Measurements from ENCODE around the gene CHRM3. TPM values are rescaled to one million over a fixed set of nuclear protein-coding genes. Genes with fewer than 3 reads are reported as not detected.

CHRM3 gene
- total and polyA plus RNA-seq, 12 donors: 0.05 to 0.68 (median 0.20) TPM; not detected in 2

- DNase-seq (no peak), ATAC-seq (no peak)
- TF ChIP-seq CTCF (IDR thresholded peaks at IDR 0.05): no peak
- H3K27me3 ChIP-seq: peaks cover 0 to 44% (median 41%) of the 10 kb centered on the region in 7 donors
- no peak overlapping the region for H3K27ac ChIP-seq
- intact Hi-C loops (cut with DNase I): no loop called here
- peaks cover 0 to 15% (median 12%) of the 10 kb centered on the region in 9 donors for H3K4me1 ChIP-seq
- no peak overlapping the region for H3K4me3 ChIP-seq
- WGBS, 2 donors: 79 to 87% methylated on average over 5 of the region's 5 CpGs
- H3K36me3 ChIP-seq: no peaks in the 10 kb centered on the region
- H3K9me3 ChIP-seq: no peaks in the 10 kb centered on the region
Observed at GRCh38 chr1:239382666-239383065, 3.7 kb upstream of the CHRM3 start.

GRCh38 chr1:239383714-239384113, 2.7 kb upstream of the CHRM3 start:
- Histone ChIP-seq H3K4me1 (peaks cover 0 to 22% (median 13%) of the 10 kb centered on the region in 9 donors), H3K27me3 (peaks cover 0 to 55% (median 51%) of the 10 kb centered on the region in 7 donors), H3K27ac (no peak overlapping the region), H3K36me3 (no peaks in the 10 kb centered on the region), H3K9me3 (no peaks in the 10 kb centered on the region), H3K4me3 (no peak overlapping the region)
- ATAC-seq: no peak
- DNase-seq: no peak
- intact Hi-C loops (cut with DNase I): no loop called here
- TF ChIP-seq CTCF (IDR thresholded peaks at IDR 0.05): no peak
- WGBS, 2 donors: 67 to 78% methylated on average over 3 of the region's 3 CpGs

- H3K27ac ChIP-seq: no peak overlapping the region
- intact Hi-C loops (cut with DNase I): no loop called here
- DNase-seq (no peak), ATAC-seq (no peak)
- H3K4me1 ChIP-seq: peaks cover 0 to 22% (median 13%) of the 10 kb centered on the region in 9 donors
- no peak for TF ChIP-seq CTCF (IDR thresholded peaks at IDR 0.05)
- 1% methylated on average over 55 of the region's 55 CpGs for WGBS, 2 donors
- no peaks in the 10 kb centered on the region for H3K36me3 ChIP-seq
- peaks cover 4 to 77% (median 70%) of the 10 kb centered on the region in 7 donors for H3K27me3 ChIP-seq
- peak overlapping the region; percentile 1 to 53 (median 44) for H3K4me3 ChIP-seq
- H3K9me3 ChIP-seq: no peaks in the 10 kb centered on the region
Observed at GRCh38 chr1:239387304-239388158, 1.2 kb downstream of the CHRM3 start.

- Histone ChIP-seq H3K27ac (no peak overlapping the region), H3K4me3 (peak overlapping the region in 4 of 10 donors; percentile 45 to 52 (median 48)), H3K27me3 (peaks cover 4 to 83% (median 70%) of the 10 kb centered on the region in 7 donors), H3K36me3 (no peaks in the 10 kb centered on the region), H3K9me3 (no peaks in the 10 kb centered on the region), H3K4me1 (peaks cover 0 to 22% (median 13%) of the 10 kb centered on the region in 9 donors)
- ATAC-seq (no peak), DNase-seq (no peak)
- 10 to 12% methylated on average over 5 of the region's 5 CpGs for WGBS, 2 donors
- intact Hi-C loops (cut with DNase I): no loop called here
- no peak for TF ChIP-seq CTCF (IDR thresholded peaks at IDR 0.05)
Observed at GRCh38 chr1:239388159-239388485, 1.8 kb downstream of the CHRM3 start.
